Coronary artery (tissue), 2 donors: ENCODE data around the gene MOCOS.

ENCODE experiments used
- DNase-seq: peaks from one replicate; pipeline ENCODE4 v3.0.0-alpha.2; 2017; ENCODE audit warnings: low spot score
- H3K27ac ChIP-seq, 2 donors: fragments of 200-600 bp; sonication (generic); one replicate each; pipeline ENCODE4 v1.5.1; 2016 to 2019
- H3K4me3 ChIP-seq: fragments of 200-600 bp; sonication (generic); 2 replicates; pipeline ENCODE4 v1.5.1; 2016; ENCODE audit warnings: mild to moderate bottlenecking, moderate library complexity
- CTCF ChIP-seq: fragments of 200-600 bp; sonication (generic); IDR thresholded peaks from one replicate; pipeline ENCODE4 v1.5.1; 2019; ENCODE audit warnings: antibody characterized with exemption

Gene MOCOS

GRCh38 chr18:36177913-36178312 lies 9.4 kb upstream of the MOCOS start:
- Histone ChIP-seq H3K4me3 (no peak overlapping the region), H3K27ac (no peak overlapping the region)
- no peak for TF ChIP-seq CTCF
- no peak for DNase-seq

- Histone ChIP-seq H3K27ac (peak overlapping the region; percentile 48 to 55), H3K4me3 (peak overlapping the region; percentile 22)
- DNase-seq, result peak; percentile 83
- TF ChIP-seq CTCF, result no peak
These were observed 7.5 kb upstream of the MOCOS start for GRCh38 chr18:36179562-36180355.

- no peak overlapping the region for H3K4me3 ChIP-seq
- TF ChIP-seq CTCF, result no peak
- H3K27ac ChIP-seq, result no peak overlapping the region
- no peak for DNase-seq
These were observed 5.9 kb upstream of the MOCOS start for GRCh38 chr18:36181441-36181840.

- Histone ChIP-seq H3K27ac (no peak overlapping the region), H3K4me3 (no peak overlapping the region)
- TF ChIP-seq CTCF, result no peak
- no peak for DNase-seq
These were observed 5.3 kb upstream of the MOCOS start for GRCh38 chr18:36181898-36182506.

- Histone ChIP-seq H3K4me3 (no peak overlapping the region), H3K27ac (no peak overlapping the region)
- no peak for TF ChIP-seq CTCF
- no peak for DNase-seq
These were observed 4.3 kb upstream of the MOCOS start for GRCh38 chr18:36183033-36183432.

GRCh38 chr18:36183987-36184386 lies 3.3 kb upstream of the MOCOS start:
- TF ChIP-seq CTCF, result no peak
- Histone ChIP-seq H3K27ac (no peak overlapping the region), H3K4me3 (no peak overlapping the region)
- no peak for DNase-seq

GRCh38 chr18:36185157-36185556 lies 2.1 kb upstream of the MOCOS start:
- no peak overlapping the region for H3K4me3 ChIP-seq
- no peak overlapping the region for H3K27ac ChIP-seq
- TF ChIP-seq CTCF, result no peak
- no peak for DNase-seq
